HCT116 (cell line): ENCODE measurements around the gene GMIP. TPM values are rescaled to one million over a fixed set of nuclear protein-coding genes. Genes with fewer than 3 reads are reported as not detected.
"Not testable (repeated sequence)": the region's sequence is repeated elsewhere in the genome, so short reads cannot be mapped to it uniquely, and the experiment has no call there.

Source experiments
- ATAC-seq: fragments of 200-7000 bp; cut with Tn5 transposase; 2 replicates; pipeline ENCODE4 v1.9.1; 2020; ENCODE audit warnings: mild to moderate bottlenecking, moderate library complexity
- BruUV-seq: library from RNA; stranded (reverse); fragments of 400-500 nt; replicated peaks from 2 replicates; lab custom pipeline; 2021; lab: Mats Ljungman, UMichigan
- CTCF ChIA-PET: fragments of 300-600 bp; sonication (Branson Sonifier 250); formaldehyde crosslinking; loops from one replicate; lab custom pipeline; 2021; ENCODE audit warnings: antibody characterized with exemption; lab: Charles Lee
- POLR2A ChIA-PET: fragments of 300-600, 350-600 bp; sonication (Branson Sonifier 250); formaldehyde crosslinking; loops from one replicate; lab custom pipeline; 2021; ENCODE audit warnings: antibody characterized with exemption; lab: Charles Lee
- RAD21 ChIA-PET, 2 experiments: fragments of 300-600 bp; sonication (Branson Sonifier 250); formaldehyde crosslinking; loops; one replicate each; lab custom pipeline; 2023; ENCODE audit warnings: low total read pairs in 2 of 2; ENCODE audit not compliant: uncharacterized antibody in 2 of 2, unreplicated experiment in 2 of 2, low non-redundant PET in 1 of 2; lab: Charles Lee
- DNase-seq: peaks from one replicate; pipeline ENCODE4 v3.0.0-alpha.2; 2010; ENCODE audit warnings: low read depth, low spot score
- H2AFZ ChIP-seq: fragments of 200-600 bp; shearing (Covaris generic), sonication (generic); 2 replicates; pipeline ENCODE4 v1.6.1; 2017; ENCODE audit warnings: low read depth, mixed run types, mixed read lengths, antibody characterized with exemption, low read length; ENCODE audit not compliant: poor library complexity, severe bottlenecking
- H3K27ac ChIP-seq: 2 replicates; pipeline ENCODE4 v1.5.1; 2012; ENCODE audit warnings: low read depth, low read length
- H3K27me3 ChIP-seq: fragments of 200-600 bp; sonication (generic); 2 replicates; pipeline ENCODE4 v1.6.1; 2016; ENCODE audit warnings: mixed run types, low read length, mixed read lengths; ENCODE audit not compliant: insufficient read depth
- H3K36me3 ChIP-seq, 2 experiments: fragments of 200-500 bp in 1 of 2; fragments of 200-600 bp in 1 of 2; sonication (Bioruptor generic) in 1 of 2; sonication (generic) in 1 of 2; 2 replicates each; pipeline versions ENCODE4 v1.5.1 to v1.6.1; 2014 to 2016; ENCODE audit warnings: low read length in 2 of 2, inconsistent platforms in 1 of 2, mixed read lengths in 1 of 2, mixed run types in 1 of 2; ENCODE audit not compliant: insufficient read depth in 2 of 2, control insufficient read depth in 1 of 2
- H3K4me1 ChIP-seq, 2 experiments: fragments of 200-600 bp in 1 of 2; sonication (generic) in 1 of 2; 2 replicates each; pipeline versions ENCODE4 v1.5.1 to v1.6.1; 2012 to 2017; ENCODE audit warnings: low read length in 2 of 2, inconsistent platforms in 1 of 2, mild to moderate bottlenecking in 1 of 2, mixed read lengths in 1 of 2, mixed run types in 1 of 2, moderate library complexity in 1 of 2; ENCODE audit not compliant: insufficient read depth in 2 of 2, control insufficient read depth in 1 of 2
- H3K4me2 ChIP-seq: fragments of 200-600 bp; sonication (generic); 2 replicates; pipeline ENCODE4 v1.6.1; 2017; ENCODE audit warnings: mixed run types, low read length, mixed read lengths
- H3K4me3 ChIP-seq, 2 experiments: fragments of 200-600 bp in 1 of 2; sonication (generic) in 1 of 2; replicated peaks in 1 of 2; 2 replicates each; pipeline ENCODE4 v1.5.1; 2011 to 2016; ENCODE audit warnings: low read length in 2 of 2, control low read depth in 1 of 2, low read depth in 1 of 2, mild to moderate bottlenecking in 1 of 2, mixed read lengths in 1 of 2, mixed run types in 1 of 2
- H3K79me2 ChIP-seq: fragments of 200-600 bp; sonication (generic); 2 replicates; pipeline ENCODE4 v1.6.1; 2017; ENCODE audit warnings: mild to moderate bottlenecking, mixed run types, low read length, moderate library complexity, mixed read lengths; ENCODE audit not compliant: insufficient read depth
- H3K9ac ChIP-seq: fragments of 200-600 bp; sonication (generic); 2 replicates; pipeline ENCODE4 v1.6.1; 2016; ENCODE audit warnings: low read length, mixed read lengths
- H3K9me2 ChIP-seq: fragments of 200-600 bp; sonication (generic), shearing (Covaris generic); 2 replicates; pipeline ENCODE4 v1.6.1; 2017; ENCODE audit warnings: mixed run types, mild to moderate bottlenecking, moderate library complexity; ENCODE audit not compliant: insufficient read depth
- H3K9me3 ChIP-seq, 2 experiments: fragments of 200-500 bp in 1 of 2; fragments of 200-600 bp in 1 of 2; sonication (Bioruptor generic) in 1 of 2; sonication (generic) in 1 of 2; 2 replicates each; pipeline ENCODE4 v1.6.1; 2014 to 2017; ENCODE audit warnings: low read length in 2 of 2, mixed read lengths in 2 of 2, inconsistent platforms in 1 of 2, low read depth in 1 of 2, mild to moderate bottlenecking in 1 of 2, mixed run types in 1 of 2, moderate library complexity in 1 of 2; ENCODE audit not compliant: control insufficient read depth in 1 of 2, insufficient read depth in 1 of 2
- H4K20me1 ChIP-seq: fragments of 200-600 bp; sonication (generic), shearing (Covaris generic); 2 replicates; pipeline ENCODE4 v1.6.1; 2017; ENCODE audit warnings: mixed run types, mild to moderate bottlenecking, moderate library complexity; ENCODE audit not compliant: insufficient read depth
- CBX3 ChIP-seq: IDR thresholded peaks from 2 replicates; pipeline ENCODE4 v1.6.1; 2012; ENCODE audit warnings: low read depth
- EGR1 ChIP-seq: IDR thresholded peaks from 2 replicates; pipeline ENCODE4 v1.6.1; 2012; ENCODE audit warnings: low read depth
- ELF1 ChIP-seq: IDR thresholded peaks from 2 replicates; pipeline ENCODE4 v1.6.1; 2012; ENCODE audit warnings: low read depth, borderline replicate concordance
- EZH2phosphoT487 ChIP-seq: fragments of 200-600 bp; IDR thresholded peaks from 2 replicates; pipeline ENCODE4 v1.6.1; 2018; ENCODE audit warnings: antibody characterized with exemption, borderline replicate concordance
- POLR2A ChIP-seq: IDR thresholded peaks from 2 replicates; pipeline ENCODE4 v1.7.0; 2011; ENCODE audit warnings: borderline replicate concordance; ENCODE audit not compliant: insufficient read depth, insufficient read length; ENCODE audit errors: extremely low read depth
- POLR2AphosphoS5 ChIP-seq: IDR thresholded peaks from 2 replicates; pipeline ENCODE4 v1.6.1; 2011; ENCODE audit warnings: mild to moderate bottlenecking, low read depth, low read length, moderate library complexity
- SIN3A ChIP-seq: IDR thresholded peaks from 2 replicates; pipeline ENCODE4 v1.6.1; 2012; ENCODE audit warnings: low read depth
- SRF ChIP-seq: IDR thresholded peaks from 2 replicates; pipeline ENCODE4 v1.6.1; 2012; ENCODE audit warnings: low read depth
- ZNF274 ChIP-seq: fragments of 200-500 bp; sonication (Bioruptor generic); IDR thresholded peaks from 2 replicates; pipeline ENCODE4 v1.6.1; 2014; ENCODE audit warnings: mild to moderate bottlenecking, low read depth, low read length, inconsistent platforms
- intact Hi-C: fragments of 100-400 bp; cut with micrococcal nuclease; formaldehyde crosslinking; loops from 2 replicates; pipeline ENCODE4 v1.10.0; 2022
- total RNA-seq: library from RNA; stranded (reverse); gene quantifications from one replicate; pipeline ENCODE4 v1.2.1, GENCODE V29; 2021; ENCODE audit not compliant: unreplicated experiment
- TF ChIP-seq, protein P1 (sequence below), 3 experiments: fragments of 200-600 bp in 1 of 3; sonication (generic) in 1 of 3; IDR thresholded peaks in 2 of 3; conservative IDR thresholded peaks in 1 of 3; 2 replicates each; pipeline ENCODE4 v1.5.1; 2012 to 2017; ENCODE audit warnings: low read depth in 2 of 3, low read length in 2 of 3, antibody characterized with exemption in 1 of 3, borderline replicate concordance in 1 of 3, control low read depth in 1 of 3, mild to moderate bottlenecking in 1 of 3, mixed read lengths in 1 of 3, mixed run types in 1 of 3, moderate library complexity in 1 of 3; ENCODE audit not compliant: insufficient read depth in 1 of 3
- TF ChIP-seq, protein P2 (sequence below): IDR thresholded peaks from 2 replicates; pipeline ENCODE4 v1.6.1; 2012
- TF ChIP-seq, protein P3 (sequence below): IDR thresholded peaks from 2 replicates; pipeline ENCODE4 v1.6.1; 2012

GMIP gene
- total RNA-seq, 1 experiment from 2014 or later: 16.3 TPM

DNA sequence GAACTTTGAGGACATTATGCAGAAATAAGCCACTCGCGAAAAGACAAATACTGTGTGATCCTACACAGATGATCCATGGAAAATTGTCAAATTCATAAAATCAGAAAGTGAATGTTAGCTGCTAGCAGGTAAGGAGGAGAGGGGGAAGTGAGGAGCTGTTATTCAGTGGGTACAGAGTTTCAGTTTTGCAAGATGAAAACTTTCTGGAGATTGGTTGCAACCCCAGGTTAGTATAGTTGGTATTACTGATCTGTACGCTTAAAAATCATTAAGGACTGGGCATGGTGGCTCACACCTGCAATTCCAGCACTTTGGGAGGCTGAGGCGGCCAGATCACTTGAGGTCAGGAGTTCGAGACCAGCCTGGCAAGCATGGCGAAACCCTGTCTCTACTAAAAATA is 43.1 kb upstream of the GMIP start:
- no TSS peak for BruUV-seq
- ChIA-PET CTCF (no interaction called here), POLR2A (no interaction called here), RAD21 (no interaction called here)
- TF ChIP-seq EZH2phosphoT487: no peak
- no peak for TF ChIP-seq POLR2AphosphoS5
- TF ChIP-seq, protein P1, sequence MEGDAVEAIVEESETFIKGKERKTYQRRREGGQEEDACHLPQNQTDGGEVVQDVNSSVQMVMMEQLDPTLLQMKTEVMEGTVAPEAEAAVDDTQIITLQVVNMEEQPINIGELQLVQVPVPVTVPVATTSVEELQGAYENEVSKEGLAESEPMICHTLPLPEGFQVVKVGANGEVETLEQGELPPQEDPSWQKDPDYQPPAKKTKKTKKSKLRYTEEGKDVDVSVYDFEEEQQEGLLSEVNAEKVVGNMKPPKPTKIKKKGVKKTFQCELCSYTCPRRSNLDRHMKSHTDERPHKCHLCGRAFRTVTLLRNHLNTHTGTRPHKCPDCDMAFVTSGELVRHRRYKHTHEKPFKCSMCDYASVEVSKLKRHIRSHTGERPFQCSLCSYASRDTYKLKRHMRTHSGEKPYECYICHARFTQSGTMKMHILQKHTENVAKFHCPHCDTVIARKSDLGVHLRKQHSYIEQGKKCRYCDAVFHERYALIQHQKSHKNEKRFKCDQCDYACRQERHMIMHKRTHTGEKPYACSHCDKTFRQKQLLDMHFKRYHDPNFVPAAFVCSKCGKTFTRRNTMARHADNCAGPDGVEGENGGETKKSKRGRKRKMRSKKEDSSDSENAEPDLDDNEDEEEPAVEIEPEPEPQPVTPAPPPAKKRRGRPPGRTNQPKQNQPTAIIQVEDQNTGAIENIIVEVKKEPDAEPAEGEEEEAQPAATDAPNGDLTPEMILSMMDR (IDR thresholded peaks at IDR 0.05 in 2 of 3, conservative IDR thresholded peaks at IDR 0.05 in 1 of 3; ENCODE audit: borderline replicate concordance in 1 of 3, insufficient read depth in 1 of 3, low read depth in 2 of 3, low read length in 2 of 3): no peak
- TF ChIP-seq ELF1: no peak
- no peak for TF ChIP-seq EGR1
- TF ChIP-seq POLR2A: no peak
- no peak for TF ChIP-seq SRF
- TF ChIP-seq, protein P2, sequence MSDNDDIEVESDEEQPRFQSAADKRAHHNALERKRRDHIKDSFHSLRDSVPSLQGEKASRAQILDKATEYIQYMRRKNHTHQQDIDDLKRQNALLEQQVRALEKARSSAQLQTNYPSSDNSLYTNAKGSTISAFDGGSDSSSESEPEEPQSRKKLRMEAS: no peak
- TF ChIP-seq, protein P3, sequence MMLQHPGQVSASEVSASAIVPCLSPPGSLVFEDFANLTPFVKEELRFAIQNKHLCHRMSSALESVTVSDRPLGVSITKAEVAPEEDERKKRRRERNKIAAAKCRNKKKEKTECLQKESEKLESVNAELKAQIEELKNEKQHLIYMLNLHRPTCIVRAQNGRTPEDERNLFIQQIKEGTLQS: no peak
- no peak for TF ChIP-seq SIN3A
- TF ChIP-seq CBX3: no peak
- no peak for TF ChIP-seq ZNF274
- H3K79me2 ChIP-seq: no peaks in the 10 kb centered on the region
- no peak overlapping the region for H2AFZ ChIP-seq
- no peak overlapping the region for H3K4me3 ChIP-seq
- intact Hi-C loops: no loop called here
- peaks cover 0 to 5% of the 10 kb centered on the region in 2 experiments; a peak in 2 of 4 replicates for H3K9me3 ChIP-seq
- no peaks in the 10 kb centered on the region for H4K20me1 ChIP-seq
- no peak for DNase-seq
- no peak for ATAC-seq
- no peaks in the 10 kb centered on the region for H3K4me1 ChIP-seq
- no peak overlapping the region for H3K4me2 ChIP-seq
- H3K9ac ChIP-seq: no peak overlapping the region
- no peaks in the 10 kb centered on the region for H3K27me3 ChIP-seq
- H3K27ac ChIP-seq: no peak overlapping the region
- peaks cover 0 to 5% of the 10 kb centered on the region in 2 experiments; a peak in 1 of 4 replicates for H3K36me3 ChIP-seq
- no peaks in the 10 kb centered on the region for H3K9me2 ChIP-seq

DNA sequence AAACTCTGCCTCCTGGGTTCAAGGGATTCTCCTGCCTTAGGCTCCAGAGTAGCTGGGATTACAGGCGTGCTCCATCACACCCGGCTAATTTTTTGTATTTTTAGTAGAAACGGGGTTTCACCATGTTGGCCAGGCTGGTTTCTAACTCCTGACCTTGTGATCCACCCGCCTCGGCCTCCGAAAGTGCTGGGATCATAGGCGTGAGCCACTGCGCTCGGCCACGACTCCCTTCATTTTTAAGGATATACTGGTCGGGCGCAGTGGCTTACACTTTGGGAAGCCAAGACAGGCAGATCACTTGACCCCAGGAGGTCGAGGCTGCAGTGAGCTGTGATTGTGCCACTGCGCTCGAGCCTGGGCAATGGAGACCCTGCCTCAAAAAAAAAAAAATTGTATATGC is 42.7 kb upstream of the GMIP start:
- H3K27me3 ChIP-seq, H2AFZ ChIP-seq, H3K79me2 ChIP-seq, BruUV-seq, RAD21 ChIA-PET, H3K9ac ChIP-seq, H3K4me2 ChIP-seq, H3K4me3 ChIP-seq, CTCF ChIA-PET, H3K4me1 ChIP-seq, intact Hi-C loops, H3K9me2 ChIP-seq, POLR2A ChIA-PET, DNase-seq, H4K20me1 ChIP-seq, H3K27ac ChIP-seq, H3K36me3 ChIP-seq, ATAC-seq, H3K9me3 ChIP-seq: not testable (repeated sequence)
